Measurements from ENCODE around the gene SNRK.

- no peak for TF ChIP-seq CTCF (IDR thresholded peaks at IDR 0.05; ENCODE audit: low read depth, low read length)
- TF ChIP-seq EZH2phosphoT487 (IDR thresholded peaks at IDR 0.05; ENCODE audit: low read depth), result no peak
Observed at GRCh38 chr3:43309372-43310305, 23.3 kb downstream of the SNRK start.

Data from OCI-LY3 (cell line).